Nephron (organoid): ENCODE results near the gene TTLL11.
"Not testable (repeated sequence)": the region's sequence is repeated elsewhere in the genome, so short reads cannot be mapped to it uniquely, and the experiment has no call there.

Source experiments
- H3K27ac Mint-ChIP-seq, 3 experiments: 2 replicates each; pipeline ENCODE4 v1.8.0; 2020; ENCODE audit warnings: mixed read lengths in 3 of 3, mild to moderate bottlenecking in 2 of 3, moderate library complexity in 1 of 3
- H3K27me3 Mint-ChIP-seq: 2 replicates; pipeline ENCODE4 v1.8.0; 2021; ENCODE audit warnings: low read depth, mild to moderate bottlenecking, moderate library complexity, mixed read lengths
- H3K36me3 Mint-ChIP-seq: 2 replicates; pipeline ENCODE4 v1.8.0; 2020; ENCODE audit warnings: low read depth, mixed read lengths
- H3K4me1 Mint-ChIP-seq: 2 replicates; pipeline ENCODE4 v1.8.0; 2020; ENCODE audit warnings: mixed read lengths
- H3K4me3 Mint-ChIP-seq, 3 experiments: 2 replicates each; pipeline ENCODE4 v1.8.0; 2020; ENCODE audit warnings: mild to moderate bottlenecking in 3 of 3, mixed read lengths in 3 of 3, moderate library complexity in 2 of 3
- H3K9me3 Mint-ChIP-seq: 2 replicates; pipeline ENCODE4 v1.8.0; 2020; ENCODE audit warnings: mixed read lengths
- TF ChIP-seq, protein P1 (sequence below), 3 experiments: fragments of 200-600 bp; sonication (generic); IDR thresholded peaks; one replicate each; pipeline ENCODE4 v1.5.0; 2021; ENCODE audit warnings: antibody characterized with exemption in 3 of 3; ENCODE audit not compliant: unreplicated experiment in 3 of 3

Gene TTLL11

DNA sequence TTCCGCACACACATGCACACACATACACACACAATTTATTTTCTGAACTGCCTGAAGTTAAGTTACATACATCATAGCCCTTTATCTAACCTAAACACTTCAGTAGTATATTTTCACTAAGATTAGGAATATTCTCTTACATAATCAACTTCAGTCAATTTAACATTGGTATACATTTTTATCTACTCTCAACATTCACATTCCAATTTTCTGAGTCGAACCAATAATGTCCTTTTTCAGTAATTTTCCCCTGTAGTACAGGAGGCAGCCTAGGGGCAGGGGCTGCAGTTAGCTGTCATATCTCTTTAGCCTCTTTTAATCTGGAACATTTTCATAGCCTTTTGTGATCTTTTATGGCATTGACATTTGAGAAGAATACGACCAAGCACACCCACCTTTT, 291.5 kb downstream of the TTLL11 start:
- peaks cover 8% of the 10 kb centered on the region for H3K27me3 Mint-ChIP-seq
- H3K36me3 Mint-ChIP-seq = peaks cover 4% of the 10 kb centered on the region
- peaks cover 7% of the 10 kb centered on the region for H3K4me1 Mint-ChIP-seq
- peaks cover 14% of the 10 kb centered on the region for H3K9me3 Mint-ChIP-seq
- H3K4me3 Mint-ChIP-seq = no peak overlapping the region
- H3K27ac Mint-ChIP-seq = no peak overlapping the region
- TF ChIP-seq, protein P1, sequence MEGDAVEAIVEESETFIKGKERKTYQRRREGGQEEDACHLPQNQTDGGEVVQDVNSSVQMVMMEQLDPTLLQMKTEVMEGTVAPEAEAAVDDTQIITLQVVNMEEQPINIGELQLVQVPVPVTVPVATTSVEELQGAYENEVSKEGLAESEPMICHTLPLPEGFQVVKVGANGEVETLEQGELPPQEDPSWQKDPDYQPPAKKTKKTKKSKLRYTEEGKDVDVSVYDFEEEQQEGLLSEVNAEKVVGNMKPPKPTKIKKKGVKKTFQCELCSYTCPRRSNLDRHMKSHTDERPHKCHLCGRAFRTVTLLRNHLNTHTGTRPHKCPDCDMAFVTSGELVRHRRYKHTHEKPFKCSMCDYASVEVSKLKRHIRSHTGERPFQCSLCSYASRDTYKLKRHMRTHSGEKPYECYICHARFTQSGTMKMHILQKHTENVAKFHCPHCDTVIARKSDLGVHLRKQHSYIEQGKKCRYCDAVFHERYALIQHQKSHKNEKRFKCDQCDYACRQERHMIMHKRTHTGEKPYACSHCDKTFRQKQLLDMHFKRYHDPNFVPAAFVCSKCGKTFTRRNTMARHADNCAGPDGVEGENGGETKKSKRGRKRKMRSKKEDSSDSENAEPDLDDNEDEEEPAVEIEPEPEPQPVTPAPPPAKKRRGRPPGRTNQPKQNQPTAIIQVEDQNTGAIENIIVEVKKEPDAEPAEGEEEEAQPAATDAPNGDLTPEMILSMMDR (IDR thresholded peaks at IDR 0.05; ENCODE audit: unreplicated experiment in 3 of 3) = no peak

DNA sequence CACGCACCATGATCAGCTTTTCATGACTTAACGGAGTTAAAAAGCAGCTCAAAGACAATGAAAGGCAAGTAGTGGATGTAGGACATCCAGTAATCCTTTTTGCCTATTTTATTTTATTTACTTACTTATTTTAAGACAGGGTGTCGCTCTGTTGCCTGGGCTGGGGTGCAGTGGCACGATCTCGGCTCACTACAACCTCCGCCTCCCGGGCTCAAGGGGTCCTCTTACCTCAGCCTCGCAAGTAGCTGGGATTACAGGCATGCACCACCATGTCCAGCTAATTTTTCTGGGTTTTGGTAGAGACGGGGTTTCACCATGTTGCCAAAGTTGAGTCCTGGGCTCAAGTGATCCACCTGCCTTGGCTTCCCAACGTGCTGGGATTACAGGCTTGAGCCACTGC, 292.7 kb downstream of the TTLL11 start:
- Mint-ChIP-seq H3K36me3 (peaks cover 4% of the 10 kb centered on the region), H3K4me1 (peaks cover 7% of the 10 kb centered on the region), H3K27me3 (peaks cover 8% of the 10 kb centered on the region), H3K9me3 (peaks cover 14% of the 10 kb centered on the region), H3K4me3 (no peak overlapping the region), H3K27ac (no peak overlapping the region)
- TF ChIP-seq, protein P1 (IDR thresholded peaks at IDR 0.05; ENCODE audit: unreplicated experiment in 3 of 3) = no peak

DNA sequence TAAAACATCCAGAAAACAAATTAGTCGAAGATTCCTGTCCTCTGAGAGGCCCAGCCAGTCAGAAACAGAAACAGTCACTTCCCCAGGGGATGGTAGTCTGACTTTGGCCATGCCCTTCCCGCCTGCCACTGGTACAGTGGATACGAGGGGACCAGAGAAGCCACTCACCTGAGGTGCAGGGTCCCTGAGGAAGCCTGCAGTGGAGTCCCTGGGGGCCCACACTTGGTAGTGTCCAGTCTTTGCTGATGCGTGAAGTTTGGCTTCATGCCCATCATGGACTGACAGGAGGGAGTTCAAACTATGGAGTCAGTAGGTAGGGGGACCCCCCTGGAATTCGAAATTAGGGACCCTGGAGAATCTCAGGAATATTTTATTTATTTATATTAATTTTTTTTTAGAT, 294.2 kb downstream of the TTLL11 start:
- no peak overlapping the region for H3K27ac Mint-ChIP-seq
- TF ChIP-seq, protein P1 (IDR thresholded peaks at IDR 0.05; ENCODE audit: unreplicated experiment in 3 of 3) = no peak
- peaks cover 3% of the 10 kb centered on the region for H3K9me3 Mint-ChIP-seq
- H3K4me3 Mint-ChIP-seq = no peak overlapping the region
- H3K4me1 Mint-ChIP-seq = peaks cover 7% of the 10 kb centered on the region
- H3K36me3 Mint-ChIP-seq = no peaks in the 10 kb centered on the region
- peaks cover 8% of the 10 kb centered on the region for H3K27me3 Mint-ChIP-seq

DNA sequence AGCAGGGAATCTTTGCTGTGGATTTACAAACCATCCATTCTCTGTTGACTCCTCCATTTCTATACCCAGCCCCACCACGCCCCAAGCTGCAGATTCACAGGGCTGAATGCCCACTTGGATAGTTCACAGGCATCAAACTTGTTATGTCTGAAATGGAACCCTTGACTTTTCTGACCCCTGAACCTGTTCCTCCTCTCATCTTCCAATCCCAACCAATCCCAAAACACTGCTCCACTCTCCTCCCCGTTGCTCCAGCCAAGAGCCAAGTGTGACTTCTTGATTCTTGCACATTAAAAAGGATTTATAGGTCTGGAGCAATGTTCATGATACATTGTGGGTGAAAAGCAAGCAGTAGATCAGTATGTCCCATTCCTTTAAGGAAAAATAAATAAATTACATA, 296.0 kb downstream of the TTLL11 start:
- H3K9me3 Mint-ChIP-seq = no peaks in the 10 kb centered on the region

DNA sequence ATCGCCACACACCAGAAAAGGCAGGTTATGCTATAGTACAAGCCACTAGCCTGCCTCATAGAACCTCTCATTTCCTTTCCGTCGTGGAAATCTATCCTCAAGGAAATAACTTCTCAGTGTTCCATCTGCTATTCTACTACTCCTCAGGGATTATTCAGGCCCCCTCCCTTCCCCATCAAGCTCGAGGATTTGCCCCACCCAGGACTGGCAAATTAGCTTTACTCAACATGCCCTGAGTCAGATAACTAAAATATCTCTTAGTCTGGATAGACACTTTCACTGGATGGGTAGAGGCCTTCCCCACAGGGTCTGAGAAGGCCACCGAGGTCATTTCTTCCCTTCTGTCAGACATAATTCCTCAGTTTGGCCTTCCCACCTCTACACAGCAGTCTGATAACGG, 298.8 kb downstream of the TTLL11 start:
- not testable (repeated sequence) for H3K36me3 Mint-ChIP-seq, H3K4me1 Mint-ChIP-seq, H3K27me3 Mint-ChIP-seq, H3K4me3 Mint-ChIP-seq, H3K9me3 Mint-ChIP-seq, H3K27ac Mint-ChIP-seq

More for the DNA sequence above, 296.0 kb downstream of the TTLL11 start:
- Mint-ChIP-seq H3K27me3 (peaks cover 6% of the 10 kb centered on the region), H3K36me3 (no peaks in the 10 kb centered on the region), H3K27ac (no peak overlapping the region), H3K4me1 (peaks cover 7% of the 10 kb centered on the region), H3K4me3 (no peak overlapping the region)
- TF ChIP-seq, protein P1 (IDR thresholded peaks at IDR 0.05; ENCODE audit: unreplicated experiment in 3 of 3) = no peak

DNA sequence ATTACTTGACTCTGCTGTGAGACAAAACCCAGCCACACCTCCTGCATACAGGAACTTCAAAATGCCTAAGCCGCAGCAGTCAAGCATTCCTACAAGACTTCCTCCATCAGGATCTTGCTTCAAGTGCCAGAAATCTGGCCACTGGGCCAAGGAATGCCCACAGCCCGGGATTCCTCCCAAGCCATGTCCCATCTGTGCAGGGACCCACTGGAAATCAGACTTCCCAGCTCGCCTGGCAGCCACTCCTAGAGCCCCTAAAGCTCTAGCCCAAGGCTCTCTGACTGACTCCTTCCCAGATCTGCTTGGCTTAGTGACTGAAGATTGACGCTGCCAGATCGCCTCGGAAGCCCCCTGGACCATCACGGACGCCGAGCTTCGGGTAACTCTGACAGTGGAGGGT, 300.6 kb downstream of the TTLL11 start:
- not testable (repeated sequence) for H3K9me3 Mint-ChIP-seq, H3K36me3 Mint-ChIP-seq, H3K27ac Mint-ChIP-seq, H3K4me1 Mint-ChIP-seq, H3K27me3 Mint-ChIP-seq, H3K4me3 Mint-ChIP-seq

DNA sequence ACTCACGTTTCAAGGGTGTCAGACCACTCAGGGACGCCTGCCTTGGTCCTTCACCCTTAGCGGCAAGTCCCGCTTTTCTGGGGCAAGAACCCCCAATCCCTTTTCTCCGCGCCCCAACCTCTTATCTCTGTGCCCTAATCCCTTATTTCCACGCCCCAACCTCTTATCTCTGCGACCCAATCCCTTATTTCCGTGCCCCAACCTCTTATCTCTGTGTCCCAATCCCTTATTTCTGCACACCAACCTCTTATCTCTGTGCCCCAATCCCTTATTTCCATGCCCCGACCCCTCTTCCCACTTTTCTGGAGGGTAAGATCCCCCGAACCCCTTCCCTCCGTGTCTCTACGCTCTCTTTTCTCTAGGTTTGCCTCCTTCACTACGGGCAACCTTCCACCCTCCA, 302.3 kb downstream of the TTLL11 start:
- Mint-ChIP-seq H3K27me3 (peaks cover 4% of the 10 kb centered on the region), H3K27ac (no peak overlapping the region), H3K4me1 (peaks cover 8% of the 10 kb centered on the region), H3K36me3 (no peaks in the 10 kb centered on the region), H3K4me3 (no peak overlapping the region), H3K9me3 (no peaks in the 10 kb centered on the region)
- TF ChIP-seq, protein P1 (IDR thresholded peaks at IDR 0.05; ENCODE audit: unreplicated experiment in 3 of 3) = no peak
